Suprapubic skin (tissue), 4 donors: ENCODE data around the gene CYP8B1.

Experiments
- CTCF ChIP-seq, 2 donors: fragments of 200-600 bp in 1 of 2; fragments of 450-650 bp in 1 of 2; sonication (generic) in 1 of 2; IDR thresholded peaks; one replicate each; pipeline ENCODE4 v1.5.1; 2016 to 2019; ENCODE audit warnings: antibody characterized with exemption in 2 of 2, mild to moderate bottlenecking in 1 of 2, moderate library complexity in 1 of 2
- EP300 ChIP-seq: sonication (generic); formaldehyde crosslinking; IDR thresholded peaks from one replicate; pipeline ENCODE4 v1.6.1; 2017; ENCODE audit warnings: antibody characterized with exemption
- POLR2A ChIP-seq, 2 donors: fragments of 450-650 bp; IDR thresholded peaks; one replicate each; pipeline ENCODE4 v1.6.1; 2017; ENCODE audit warnings: antibody characterized with exemption in 2 of 2, mild to moderate bottlenecking in 2 of 2, moderate library complexity in 2 of 2
- POLR2AphosphoS5 ChIP-seq, 3 donors: sonication (generic); formaldehyde crosslinking; IDR thresholded peaks; one replicate each; pipeline ENCODE4 v1.6.1; 2017; ENCODE audit warnings: antibody characterized with exemption in 3 of 3

GRCh38 chr3:42902257-42902656, 26.6 kb upstream of the CYP8B1 start:
- TF ChIP-seq CTCF (IDR thresholded peaks at IDR 0.05) (no peak), POLR2A (IDR thresholded peaks at IDR 0.05) (no peak), EP300 (no peak), POLR2AphosphoS5 (IDR thresholded peaks at IDR 0.05) (no peak)
